ENCODE results near the gene EVA1A.
"Not testable (repeated sequence)": the region's sequence is repeated elsewhere in the genome, so short reads cannot be mapped to it uniquely, and the experiment has no call there.

EVA1A gene

DNA sequence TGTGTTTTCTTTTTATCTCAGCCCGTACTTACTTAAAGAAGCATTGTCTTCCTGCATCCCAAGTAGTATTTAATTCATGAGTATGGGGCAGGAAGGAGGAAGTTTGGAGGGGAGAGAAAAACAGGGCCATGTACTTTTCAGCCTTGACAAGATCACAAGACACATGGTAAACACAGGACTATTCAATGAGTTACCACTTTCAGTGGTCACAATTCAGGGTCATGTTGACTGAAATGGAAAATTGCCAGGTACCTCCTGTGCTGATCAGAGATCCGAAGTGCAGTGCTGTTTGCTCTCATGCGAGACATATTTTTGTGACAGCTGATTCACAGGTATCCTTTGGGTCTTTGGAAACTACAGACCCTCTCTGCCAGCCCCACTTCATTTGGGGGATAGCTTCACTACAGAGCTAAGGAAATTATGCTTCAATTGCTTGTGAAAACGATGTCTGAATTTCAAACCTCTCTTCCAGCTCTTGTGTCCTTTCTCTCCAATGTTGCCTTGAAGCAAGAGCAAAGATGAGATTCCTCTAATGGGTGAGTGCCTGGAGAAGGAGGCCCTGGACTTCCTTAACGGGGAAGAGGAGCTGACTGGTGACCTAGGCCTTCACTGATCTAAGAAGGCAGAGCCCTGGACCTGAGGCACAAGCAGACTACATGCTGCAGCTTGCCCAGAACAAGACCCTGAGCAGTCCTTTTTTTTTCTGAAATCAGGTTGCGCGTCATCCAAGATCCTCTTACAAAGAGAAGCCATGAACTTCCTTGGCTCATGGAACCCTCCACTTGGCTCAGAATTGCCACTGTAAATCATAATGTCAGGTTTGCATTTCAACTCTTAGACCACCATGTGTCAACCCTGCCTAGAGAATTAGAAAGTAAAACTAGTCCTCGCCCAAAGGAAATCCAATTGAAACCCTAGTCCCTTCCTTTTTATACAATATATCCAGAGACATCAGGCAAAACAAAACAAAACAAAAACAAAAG, 44.1 kb downstream of the EVA1A start:
- DNase-seq, result peak; percentile 19

DNA sequence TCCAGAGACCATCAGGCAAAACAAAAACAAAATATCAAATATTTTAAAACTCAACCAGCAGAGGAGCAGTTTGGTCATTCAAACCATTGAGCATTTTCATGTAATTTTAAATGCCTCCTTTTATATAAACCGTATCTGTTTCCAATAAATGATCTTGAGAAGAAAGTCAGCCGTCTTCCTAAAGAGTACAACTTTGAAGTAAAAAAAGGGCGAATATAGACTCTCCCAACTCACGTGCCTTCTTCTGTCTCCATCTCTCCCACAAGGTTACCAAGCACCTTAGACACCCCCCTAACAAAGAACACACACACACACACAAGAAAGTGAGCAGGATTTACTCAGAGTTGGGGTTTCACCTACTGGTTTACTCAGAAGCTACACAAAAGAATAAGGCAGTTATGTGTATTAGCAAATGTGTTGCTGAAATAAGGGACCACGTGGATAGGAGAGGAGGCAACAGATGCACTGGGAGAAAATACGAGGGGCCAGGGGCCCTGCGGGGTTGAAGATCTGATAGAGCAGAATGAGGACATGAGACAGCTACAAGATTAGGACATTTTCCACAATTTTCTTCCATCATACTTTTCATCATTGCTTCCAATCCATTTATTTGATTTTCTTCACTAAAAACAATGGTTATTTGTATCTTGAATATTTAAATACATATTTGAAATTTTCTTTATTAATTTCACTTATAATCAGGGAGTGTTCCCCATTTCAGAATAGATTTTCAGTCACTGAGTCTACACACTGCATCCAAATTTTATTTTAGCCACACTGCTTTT, 45.0 kb downstream of the EVA1A start:
- DNase-seq, result no peak

DNA sequence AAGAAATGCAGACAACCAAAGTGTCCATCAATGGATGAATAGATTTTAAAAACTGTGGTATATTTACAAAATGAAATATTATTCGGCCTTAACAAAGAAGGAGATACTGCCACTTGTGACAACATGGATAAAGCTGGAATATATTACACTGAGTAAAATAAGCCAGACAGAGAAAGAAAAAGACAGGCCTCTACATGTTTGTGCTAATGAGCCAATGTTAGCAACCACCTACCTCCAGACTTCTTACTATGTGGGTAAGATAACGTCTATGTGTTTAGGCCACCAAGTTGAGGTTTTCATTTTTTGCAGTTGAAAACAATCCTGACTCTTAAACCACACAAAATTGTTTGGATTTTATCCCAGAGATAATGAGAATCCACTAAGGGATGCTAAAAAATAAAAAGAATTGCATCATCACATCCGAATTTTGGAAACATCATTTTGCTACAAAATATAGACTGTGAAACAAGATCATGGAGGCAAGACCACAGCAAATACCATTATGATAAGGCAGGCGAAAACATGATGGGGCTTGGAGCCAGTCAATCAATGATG, 47.0 kb downstream of the EVA1A start:
- DNase-seq, result peak; percentile 45

DNA sequence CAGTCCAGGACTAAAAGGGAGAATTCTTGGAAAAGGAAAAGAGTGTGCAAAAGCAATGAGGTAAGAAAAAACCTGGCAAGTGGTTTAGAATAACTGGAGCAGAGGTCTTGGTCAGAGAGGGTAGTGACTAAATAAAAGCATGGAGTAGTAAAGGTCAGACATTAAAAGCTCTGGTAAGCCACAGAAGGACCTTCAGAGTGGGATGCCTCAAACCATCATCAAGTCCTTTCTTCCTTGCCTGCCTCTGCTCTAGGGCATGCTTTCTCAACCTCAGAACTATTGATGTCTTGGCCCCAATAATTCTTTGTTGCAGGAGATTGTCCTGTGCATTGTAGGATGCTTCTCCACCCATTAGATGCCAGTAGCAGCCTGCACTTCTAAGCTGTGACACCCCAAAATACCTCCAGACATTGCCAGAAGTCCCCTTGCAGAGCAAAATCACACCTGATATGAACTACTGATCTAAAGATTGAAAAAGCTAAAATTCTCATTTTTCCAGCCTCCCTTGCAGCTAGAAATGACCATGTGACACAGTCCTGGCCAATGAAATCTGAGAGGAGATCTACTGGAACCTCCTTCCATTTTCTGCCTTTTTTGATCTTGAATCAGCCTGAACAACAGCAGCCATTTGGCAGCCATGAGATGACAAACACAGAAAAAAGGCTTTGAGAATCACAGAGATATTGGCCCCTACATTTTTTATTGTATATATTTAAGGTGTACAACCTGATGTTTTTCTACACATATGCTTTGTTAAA, 48.1 kb downstream of the EVA1A start:
- no peak for DNase-seq

DNA sequence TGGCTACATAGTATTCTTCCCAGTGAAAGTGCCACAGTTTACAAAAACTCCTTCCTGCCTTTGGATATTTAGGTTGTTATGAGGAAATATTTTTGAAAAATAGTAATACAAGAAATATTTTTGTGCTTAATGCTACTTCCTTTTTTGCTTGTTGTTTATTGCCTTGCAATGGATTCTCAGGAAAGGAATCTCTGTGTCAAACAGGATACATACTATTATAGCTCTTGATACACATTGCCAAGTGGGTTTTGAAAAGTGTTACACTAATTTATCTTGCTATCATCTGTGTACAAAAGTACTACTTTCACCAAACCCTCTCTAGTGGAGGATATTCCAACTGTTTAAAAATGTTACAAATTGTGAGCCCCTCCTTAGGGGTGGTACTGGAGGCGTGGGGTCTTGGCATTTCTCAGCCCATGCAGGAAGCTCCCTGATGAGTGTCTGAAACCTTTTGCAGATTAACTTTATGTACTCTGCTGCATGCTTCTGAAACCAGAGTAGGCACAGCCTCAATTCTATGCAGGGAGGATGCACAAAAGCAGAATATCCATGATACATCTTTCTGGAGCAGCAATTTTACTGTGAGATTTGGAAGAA, 54.5 kb downstream of the EVA1A start:
- DNase-seq, result no peak

DNA sequence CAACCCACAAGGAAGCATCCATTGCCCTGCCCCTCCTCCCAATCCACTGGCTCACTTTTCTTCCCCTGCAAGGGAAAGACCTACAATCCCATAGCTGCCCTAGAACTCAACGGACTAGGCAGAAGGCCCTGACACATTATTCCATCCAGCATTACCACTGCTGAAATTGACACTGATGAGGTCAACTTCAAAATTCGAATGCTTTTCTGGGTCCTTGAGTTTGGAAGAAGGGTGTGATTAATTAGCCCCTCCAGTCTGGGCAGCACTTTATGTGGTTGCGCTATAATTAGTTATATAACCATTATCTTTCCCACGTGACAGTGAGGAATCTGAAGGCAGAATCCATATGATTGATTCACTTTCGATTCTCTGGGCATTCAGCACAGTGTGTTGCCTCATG, 55.7 kb downstream of the EVA1A start:
- DNase-seq, result no peak

DNA sequence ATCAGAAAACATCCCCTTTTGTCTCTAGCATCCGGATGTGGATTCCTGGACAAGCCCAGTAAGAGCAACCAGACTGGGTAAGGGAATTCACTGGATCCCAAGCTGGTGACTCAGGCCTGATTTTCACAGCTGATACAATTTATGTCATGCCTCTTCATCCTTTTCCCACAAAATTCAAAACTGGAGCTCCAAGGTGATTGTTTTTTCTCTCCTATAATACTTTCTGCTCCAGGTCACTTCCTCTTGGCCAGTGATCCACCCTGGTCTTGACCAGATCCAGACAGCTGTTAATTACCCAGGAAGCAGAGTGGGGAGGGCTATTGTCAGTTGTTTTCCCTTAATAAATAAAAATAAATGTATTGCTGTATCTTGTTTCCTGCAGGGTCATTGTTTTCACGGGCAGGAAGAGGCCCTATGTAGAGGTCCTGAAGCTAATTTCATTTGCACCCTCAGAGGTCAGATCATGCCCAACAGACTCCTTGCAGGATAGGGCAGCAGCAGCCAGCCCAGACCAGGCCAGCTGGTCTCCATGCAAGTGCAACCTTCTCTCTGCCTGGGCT, 57.6 kb downstream of the EVA1A start:
- peak; percentile 85 for DNase-seq

DNA sequence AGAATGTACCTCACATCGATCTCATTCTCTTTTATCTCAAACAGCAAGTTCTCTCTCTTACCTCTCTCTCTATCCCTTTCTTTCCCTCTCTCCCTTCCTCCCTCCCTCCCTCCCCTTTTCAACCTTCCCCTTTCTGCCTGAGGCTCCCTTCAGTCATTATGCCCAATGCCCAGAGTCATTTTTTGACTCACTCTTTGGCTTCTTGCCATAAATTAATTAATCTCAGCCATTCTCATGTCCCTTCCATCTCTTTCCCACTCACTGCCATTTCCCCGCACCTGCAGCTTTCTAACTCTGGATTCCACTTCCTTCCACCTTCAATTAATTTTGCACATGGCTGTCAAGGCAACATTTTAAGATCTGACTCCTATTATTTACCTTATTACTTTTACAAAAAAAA, 60.1 kb downstream of the EVA1A start:
- peak; percentile 38 for DNase-seq

DNA sequence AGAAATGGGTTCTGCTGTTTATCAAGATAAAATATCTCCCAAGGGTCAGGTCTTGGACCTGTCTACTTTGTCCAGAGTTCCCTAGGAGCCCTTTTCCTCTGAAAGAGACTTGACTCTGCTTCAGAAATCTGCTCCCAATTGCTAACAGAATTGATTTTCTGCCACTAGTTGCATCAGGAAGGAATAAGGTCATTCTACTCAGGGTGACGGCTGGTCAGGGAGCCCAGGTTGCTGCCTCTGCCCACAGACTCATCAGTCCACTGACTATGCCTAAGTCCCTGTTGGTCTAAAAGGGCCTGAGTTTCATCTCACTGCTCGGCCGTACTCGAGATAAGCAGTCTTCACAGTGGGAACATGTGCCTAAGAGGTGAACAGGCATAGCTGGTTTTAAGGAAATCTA, 61.2 kb downstream of the EVA1A start:
- DNase-seq, result no peak

DNA sequence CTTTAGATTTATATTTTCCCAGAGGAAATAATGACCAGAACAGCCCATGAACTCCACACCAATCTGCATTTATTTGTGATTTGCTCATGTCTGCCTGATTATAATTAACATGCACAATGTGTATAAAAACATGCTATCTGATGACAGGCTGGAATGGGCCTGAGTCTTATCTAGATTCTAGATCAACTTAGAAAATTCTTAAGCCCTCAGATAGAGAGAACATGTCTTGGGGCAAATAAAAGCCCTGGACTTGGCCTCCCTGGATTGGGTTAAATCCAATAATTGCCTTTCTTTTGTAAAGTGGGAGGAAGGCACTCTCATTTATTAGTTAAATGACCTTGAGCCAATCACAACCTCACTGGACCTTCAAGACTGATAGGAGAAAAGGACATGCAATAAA, 61.8 kb downstream of the EVA1A start:
- no peak for DNase-seq

DNA sequence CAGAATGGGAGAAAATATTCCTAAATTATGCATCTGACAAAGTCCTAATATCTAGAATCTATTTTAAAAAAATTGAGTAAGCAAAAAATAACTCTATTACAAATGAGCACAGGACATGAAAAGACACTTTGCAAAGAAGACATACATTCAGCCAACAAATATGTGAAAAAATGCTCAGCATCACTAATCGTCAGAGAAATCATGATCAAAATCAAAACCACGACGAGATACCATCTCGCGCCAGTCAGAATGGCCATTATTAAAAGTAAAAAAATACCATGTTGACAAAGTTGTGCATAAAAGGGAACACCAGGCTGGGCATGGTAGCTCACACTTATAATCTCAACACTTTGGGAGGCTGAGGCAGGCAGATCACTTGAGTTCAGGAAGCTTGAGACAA, 63.5 kb downstream of the EVA1A start:
- no peak for DNase-seq

DNA sequence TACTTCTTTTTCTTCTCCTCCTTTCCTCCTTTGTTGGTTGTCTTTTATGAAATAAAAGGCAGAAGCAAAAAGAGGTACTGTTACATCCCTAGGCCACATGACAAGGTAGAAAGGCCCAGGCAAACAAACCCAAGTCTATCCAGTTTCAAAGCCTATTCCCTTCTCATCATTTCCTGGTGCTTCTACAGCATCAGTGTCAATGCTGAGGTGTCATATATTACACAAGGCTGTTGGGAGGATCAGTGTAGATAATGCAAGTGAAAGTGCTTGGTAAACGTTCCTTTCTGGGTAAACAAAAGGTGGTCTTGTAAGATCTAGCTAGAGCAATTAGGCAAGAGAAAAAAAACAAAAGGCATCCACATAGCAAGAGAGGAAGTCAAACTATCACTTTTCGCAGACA, 64.9 kb downstream of the EVA1A start:
- no peak for DNase-seq

DNA sequence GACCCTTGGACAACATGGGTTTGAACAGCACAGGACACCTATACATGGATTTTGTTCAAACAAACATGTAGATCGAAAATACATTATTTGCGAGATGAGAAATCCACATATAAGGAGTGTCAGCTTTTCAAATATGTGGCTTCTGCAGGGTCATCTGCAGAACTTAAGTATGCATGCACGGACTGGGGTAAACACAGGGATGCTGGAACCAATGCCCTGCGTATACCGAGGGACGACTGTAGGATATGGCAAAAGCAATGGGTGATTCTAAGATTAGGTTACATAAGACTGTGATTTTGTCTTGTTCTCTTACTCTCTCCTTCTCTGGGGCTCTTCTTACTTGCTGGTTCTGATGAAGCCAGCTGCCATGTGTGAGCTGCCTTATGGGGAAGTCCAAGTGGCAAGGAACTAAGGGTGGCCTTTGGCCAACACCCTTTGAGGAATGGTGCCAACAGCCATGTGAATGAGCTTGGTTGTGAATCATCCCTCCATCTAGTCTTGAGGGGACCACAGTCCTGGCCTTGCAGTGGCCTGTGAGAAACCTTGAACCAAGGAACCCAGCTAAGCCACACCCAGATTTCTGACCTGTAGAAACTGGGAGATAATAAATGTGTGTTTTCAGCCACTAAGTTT, 66.5 kb downstream of the EVA1A start:
- no peak for DNase-seq

DNA sequence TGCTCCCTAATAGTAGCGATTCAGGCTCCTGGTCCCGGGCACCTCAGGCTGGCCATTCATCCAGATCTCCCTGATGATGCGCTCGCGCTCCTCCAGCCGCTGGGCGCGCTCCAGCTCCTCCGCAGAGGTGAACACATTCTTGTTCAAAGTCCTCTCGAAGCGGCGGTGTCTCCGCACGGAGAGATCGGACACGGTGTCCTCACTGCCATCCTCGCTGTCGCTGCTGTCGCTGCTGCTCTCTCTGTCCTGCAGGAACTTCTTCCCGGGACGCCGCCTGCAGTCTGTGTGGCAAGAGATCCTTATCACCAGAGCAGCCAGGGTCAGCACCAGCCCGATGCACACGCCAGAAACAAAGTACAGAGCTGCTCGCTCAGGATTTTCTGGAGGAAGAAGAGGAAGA, 67.5 kb downstream of the EVA1A start:
- no peak for DNase-seq

DNA sequence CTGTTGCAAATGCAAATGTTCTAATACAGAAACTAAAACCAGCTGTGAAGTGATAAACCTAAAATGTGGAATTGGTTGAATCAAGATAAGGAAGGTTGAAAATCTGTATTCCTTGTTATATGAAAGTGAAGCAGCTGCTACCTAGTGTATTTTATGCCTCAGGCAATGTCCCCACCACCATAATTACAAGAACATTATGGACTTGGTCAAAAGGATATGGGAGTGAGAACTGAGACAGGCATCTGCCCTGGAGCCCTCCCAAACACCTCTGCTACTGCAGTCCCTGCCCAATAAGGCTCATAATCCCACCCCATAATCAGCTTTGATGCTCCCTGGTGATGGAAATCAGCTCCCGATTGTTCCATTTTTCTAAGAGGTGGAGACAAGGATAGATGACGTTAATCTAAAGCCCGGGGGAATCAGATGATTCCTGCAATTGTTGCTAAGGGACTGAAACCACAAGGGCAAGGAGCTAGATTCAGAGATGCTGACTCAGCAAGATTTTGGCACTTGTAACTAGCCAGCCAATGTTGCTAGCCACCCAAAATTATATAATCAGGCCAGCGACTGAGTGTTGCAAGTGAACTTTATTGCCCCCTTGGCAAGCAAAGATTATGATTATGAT, 69.5 kb downstream of the EVA1A start:
- peak; percentile 73 for DNase-seq

DNA sequence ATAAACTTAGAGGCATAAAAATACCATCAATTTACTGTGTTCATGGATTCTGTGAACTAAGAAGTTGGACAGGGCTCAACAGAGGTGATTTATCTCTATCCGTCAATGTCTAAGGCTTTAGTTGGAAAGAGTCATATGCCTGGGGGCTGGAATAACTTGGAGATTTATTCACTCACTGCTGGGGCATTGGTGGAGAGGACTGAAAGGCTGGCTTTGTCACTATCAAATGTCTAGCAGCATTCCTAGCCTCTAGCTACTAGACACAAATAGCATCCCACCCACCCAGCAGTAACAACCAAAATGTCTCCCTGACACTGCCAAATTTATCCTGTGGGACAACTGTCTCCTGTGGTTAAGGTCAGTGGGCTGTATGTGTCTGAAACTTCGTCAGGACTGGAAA, 71.0 kb downstream of the EVA1A start:
- no peak for DNase-seq

DNA sequence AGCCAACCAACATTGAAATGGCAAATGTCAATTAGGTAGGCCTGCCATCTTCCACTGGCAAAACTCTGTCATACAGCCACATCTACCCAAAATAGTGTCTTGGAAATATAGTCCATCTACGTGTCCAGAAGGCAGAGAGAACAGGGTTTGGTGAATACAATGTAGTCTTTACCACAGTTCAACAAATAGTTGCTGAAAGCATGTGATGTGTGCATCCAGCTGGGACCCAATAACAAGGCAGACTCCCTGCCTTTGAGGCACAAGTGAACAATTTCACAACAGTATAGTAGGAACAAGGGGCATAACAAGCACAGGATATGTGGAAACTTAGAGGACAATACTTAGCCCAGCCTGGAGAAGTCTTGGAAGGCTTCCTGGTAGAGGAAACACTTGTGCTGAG, 72.6 kb downstream of the EVA1A start:
- no peak for DNase-seq

DNA sequence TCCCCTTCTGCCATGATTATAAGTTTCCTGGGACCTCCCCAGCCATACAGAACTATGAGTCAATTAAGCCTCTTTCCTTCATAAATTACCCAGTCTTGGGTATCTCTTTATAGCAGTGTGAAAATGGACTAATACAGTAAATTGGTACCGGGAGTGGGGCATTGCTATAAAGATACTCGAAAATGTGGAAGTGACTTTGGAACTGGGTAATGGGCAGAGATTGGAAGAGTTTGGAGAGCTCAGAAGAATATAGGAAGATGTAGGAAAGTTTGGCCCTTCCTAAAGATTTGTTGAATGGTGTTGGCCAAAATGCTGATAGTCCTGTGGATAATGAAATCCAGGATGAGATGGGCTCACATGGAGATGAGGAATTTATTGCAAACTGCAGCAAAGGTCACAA, 74.0 kb downstream of the EVA1A start:
- DNase-seq, result not testable (repeated sequence)

DNA sequence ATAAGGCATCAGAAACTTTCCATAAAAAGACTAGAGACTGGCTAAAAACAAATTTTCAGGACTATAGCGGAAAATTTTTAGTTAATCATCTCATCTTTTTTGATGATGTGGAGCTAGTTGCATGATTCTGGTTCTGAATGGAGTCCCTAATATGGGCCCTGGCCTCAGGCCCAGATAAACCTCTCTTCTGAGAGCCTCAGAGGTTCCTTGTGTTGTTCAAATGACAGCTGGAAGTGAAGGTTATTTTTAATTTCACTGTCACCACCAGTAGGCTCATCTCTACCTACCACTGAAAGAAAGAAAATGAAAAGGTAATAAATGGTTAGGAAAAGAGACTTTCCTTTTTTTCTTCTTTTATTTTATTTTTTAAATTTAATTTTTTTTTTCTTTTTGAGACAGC, 75.9 kb downstream of the EVA1A start:
- DNase-seq, result no peak

DNA sequence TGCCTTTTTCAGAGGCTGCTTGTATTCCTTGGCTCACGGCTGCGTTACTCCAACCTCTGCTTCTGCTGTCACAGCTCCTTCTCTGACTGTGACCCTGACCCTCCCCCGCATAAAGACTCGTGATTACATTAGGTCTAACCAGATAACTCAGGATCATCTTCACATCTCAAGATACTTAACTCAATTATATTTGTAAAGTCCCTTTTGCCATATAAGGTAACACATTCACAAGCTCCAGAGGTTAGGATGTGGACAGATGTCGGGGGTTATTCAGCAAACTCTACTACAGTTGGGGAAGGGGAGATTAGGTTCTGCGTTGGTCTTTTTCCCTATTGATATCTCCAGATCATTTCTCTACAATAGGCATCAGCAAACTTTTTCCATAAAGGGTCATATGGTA, 76.9 kb downstream of the EVA1A start:
- DNase-seq, result no peak

DNA sequence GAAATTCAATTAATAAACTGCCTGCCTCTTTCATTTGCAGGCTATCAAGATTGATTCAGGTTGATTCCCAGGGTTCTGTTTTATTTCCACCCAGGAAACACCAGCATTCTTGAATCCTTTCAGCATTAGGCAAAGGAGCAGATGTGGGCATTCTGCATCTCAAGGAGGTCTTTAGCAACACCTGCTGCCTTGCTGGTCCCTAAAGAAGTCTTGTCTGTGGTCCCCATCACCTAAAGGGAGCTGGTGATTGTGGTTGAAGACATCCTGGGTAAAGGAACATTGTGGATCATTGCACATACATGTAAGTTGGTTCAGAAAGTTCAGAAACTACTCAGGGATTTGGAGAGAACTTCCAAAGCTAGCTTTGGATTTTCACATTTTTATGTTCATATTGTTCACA, 78.3 kb downstream of the EVA1A start:
- DNase-seq, result no peak
